ENCODE results near the gene HCAR2.

DNA sequence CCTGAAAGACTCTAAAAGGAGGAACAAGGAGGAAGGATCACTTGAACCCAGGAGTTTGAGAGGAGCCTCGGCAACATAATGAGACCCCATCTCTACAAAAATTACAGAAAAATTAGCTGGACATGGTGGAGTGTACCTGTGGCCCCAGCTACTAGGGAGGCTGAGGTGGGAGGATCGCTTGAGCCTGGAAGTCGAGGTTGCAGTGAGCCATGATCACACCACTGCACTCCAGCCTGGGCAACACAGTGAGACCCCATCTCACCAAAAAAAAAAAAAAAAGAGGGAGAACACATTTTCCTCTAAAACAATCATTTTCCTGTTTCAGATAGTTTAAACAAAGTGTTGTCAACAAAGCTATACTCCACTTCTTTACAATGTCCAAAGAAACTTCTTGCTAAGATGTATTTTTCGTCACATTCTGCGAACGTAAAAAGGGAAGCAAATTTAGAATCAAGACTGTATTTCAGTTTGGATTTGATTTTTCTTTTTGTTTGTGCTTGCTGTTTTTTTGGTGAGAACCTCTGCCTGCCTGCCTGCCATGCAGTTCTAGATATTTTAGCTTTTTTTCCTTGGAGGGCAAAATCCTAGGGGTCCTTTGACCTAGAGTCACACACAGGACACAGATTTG is 22.4 kb upstream of the HCAR2 start:
- TF ChIP-seq SMC3 (IDR thresholded peaks at IDR 0.05; ENCODE audit: low read length), result no peak
- no peak for TF ChIP-seq TARDBP (CRISPR knock-in tag; IDR thresholded peaks at IDR 0.05)
- TF ChIP-seq HNF4G (IDR thresholded peaks at IDR 0.05; ENCODE audit: borderline replicate concordance, low read depth, low read length), result no peak
- TF ChIP-seq HNF4G (CRISPR knock-in tag; IDR thresholded peaks at IDR 0.05; ENCODE audit: borderline replicate concordance, low read depth), result no peak
- TF ChIP-seq, protein P1, sequence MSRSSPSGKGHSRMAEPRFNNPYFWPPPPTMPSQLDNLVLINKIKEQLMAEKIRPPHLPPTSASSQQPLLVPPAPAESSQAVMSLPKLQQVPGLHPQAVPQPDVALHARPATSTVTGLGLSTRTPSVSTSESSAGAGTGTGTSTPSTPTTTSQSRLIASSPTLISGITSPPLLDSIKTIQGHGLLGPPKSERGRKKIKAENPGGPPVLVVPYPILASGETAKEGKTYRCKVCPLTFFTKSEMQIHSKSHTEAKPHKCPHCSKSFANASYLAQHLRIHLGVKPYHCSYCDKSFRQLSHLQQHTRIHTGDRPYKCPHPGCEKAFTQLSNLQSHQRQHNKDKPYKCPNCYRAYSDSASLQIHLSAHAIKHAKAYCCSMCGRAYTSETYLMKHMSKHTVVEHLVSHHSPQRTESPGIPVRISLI (CRISPR knock-in tag; IDR thresholded peaks at IDR 0.05; ENCODE audit: borderline replicate concordance), result no peak
- TF ChIP-seq POLR2AphosphoS5 (IDR thresholded peaks at IDR 0.05; ENCODE audit: low read depth, low read length), result no peak
- TF ChIP-seq SALL2 (CRISPR knock-in tag; IDR thresholded peaks at IDR 0.05), result no peak
- TF ChIP-seq FOXK1 (CRISPR knock-in tag; IDR thresholded peaks at IDR 0.05; ENCODE audit: borderline replicate concordance, low read depth), result no peak
- TF ChIP-seq, protein P2, sequence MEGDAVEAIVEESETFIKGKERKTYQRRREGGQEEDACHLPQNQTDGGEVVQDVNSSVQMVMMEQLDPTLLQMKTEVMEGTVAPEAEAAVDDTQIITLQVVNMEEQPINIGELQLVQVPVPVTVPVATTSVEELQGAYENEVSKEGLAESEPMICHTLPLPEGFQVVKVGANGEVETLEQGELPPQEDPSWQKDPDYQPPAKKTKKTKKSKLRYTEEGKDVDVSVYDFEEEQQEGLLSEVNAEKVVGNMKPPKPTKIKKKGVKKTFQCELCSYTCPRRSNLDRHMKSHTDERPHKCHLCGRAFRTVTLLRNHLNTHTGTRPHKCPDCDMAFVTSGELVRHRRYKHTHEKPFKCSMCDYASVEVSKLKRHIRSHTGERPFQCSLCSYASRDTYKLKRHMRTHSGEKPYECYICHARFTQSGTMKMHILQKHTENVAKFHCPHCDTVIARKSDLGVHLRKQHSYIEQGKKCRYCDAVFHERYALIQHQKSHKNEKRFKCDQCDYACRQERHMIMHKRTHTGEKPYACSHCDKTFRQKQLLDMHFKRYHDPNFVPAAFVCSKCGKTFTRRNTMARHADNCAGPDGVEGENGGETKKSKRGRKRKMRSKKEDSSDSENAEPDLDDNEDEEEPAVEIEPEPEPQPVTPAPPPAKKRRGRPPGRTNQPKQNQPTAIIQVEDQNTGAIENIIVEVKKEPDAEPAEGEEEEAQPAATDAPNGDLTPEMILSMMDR (CRISPR knock-in tag; IDR thresholded peaks at IDR 0.05), result no peak
- TF ChIP-seq CBX1 (IDR thresholded peaks at IDR 0.05; ENCODE audit: low read depth), result no peak
- TF ChIP-seq, protein P3, sequence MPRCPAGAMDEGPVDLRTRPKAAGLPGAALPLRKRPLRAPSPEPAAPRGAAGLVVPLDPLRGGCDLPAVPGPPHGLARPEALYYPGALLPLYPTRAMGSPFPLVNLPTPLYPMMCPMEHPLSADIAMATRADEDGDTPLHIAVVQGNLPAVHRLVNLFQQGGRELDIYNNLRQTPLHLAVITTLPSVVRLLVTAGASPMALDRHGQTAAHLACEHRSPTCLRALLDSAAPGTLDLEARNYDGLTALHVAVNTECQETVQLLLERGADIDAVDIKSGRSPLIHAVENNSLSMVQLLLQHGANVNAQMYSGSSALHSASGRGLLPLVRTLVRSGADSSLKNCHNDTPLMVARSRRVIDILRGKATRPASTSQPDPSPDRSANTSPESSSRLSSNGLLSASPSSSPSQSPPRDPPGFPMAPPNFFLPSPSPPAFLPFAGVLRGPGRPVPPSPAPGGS (CRISPR knock-in tag; IDR thresholded peaks at IDR 0.05), result no peak
- TF ChIP-seq FOXA1 (IDR thresholded peaks at IDR 0.05), result no peak
- TF ChIP-seq FOXA1 (CRISPR knock-in tag; IDR thresholded peaks at IDR 0.05), result no peak
